Measurements from ENCODE around the gene ZNF101. TPM values are rescaled to one million over a fixed set of nuclear protein-coding genes. Genes with fewer than 3 reads are reported as not detected.

Gene ZNF101
- total RNA-seq, 4 donors from 2014 or later, result 5.5 to 8.2 (median 6.5) TPM

DNA sequence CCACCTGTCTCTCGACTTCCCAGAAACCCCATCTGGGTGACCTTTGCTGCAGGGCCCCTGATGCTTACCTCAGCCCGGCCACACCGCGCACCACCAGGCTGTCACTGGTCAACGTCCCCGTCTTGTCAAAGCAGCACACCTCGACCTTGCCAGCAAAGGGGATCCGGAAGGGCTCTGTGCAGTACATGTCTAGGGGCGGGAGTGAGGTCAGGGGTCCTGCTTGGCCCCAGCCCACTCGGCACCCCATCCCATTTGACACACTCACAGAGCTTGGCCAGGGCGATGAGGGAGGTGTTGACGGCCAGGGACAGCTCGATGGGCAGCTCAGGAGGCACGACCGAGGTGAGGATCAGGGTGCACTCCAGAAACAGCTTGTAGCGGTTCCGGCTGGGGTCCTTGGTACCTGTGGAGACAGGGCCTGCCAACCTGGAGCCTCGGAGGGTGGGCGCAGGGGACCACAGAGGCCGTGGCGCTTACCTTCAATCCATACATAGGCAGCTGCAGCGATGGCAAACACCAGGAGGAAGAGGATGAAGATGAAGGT lies 13.5 kb upstream of the ZNF101 start:
- Histone ChIP-seq H3K27ac (no peak overlapping the region), H3K4me1 (peaks cover 0 to 16% (median 7%) of the 10 kb centered on the region in 3 donors), H3K9me3 (no peaks in the 10 kb centered on the region), H3K36me3 (peaks cover 61 to 100% (median 87%) of the 10 kb centered on the region in 3 donors), H3K27me3 (no peaks in the 10 kb centered on the region), H3K4me3 (no peak overlapping the region)
- 88 to 98% methylated on average over 10 to 11 of the region's 22 CpGs for WGBS, 2 donors
- TF ChIP-seq, protein P1, sequence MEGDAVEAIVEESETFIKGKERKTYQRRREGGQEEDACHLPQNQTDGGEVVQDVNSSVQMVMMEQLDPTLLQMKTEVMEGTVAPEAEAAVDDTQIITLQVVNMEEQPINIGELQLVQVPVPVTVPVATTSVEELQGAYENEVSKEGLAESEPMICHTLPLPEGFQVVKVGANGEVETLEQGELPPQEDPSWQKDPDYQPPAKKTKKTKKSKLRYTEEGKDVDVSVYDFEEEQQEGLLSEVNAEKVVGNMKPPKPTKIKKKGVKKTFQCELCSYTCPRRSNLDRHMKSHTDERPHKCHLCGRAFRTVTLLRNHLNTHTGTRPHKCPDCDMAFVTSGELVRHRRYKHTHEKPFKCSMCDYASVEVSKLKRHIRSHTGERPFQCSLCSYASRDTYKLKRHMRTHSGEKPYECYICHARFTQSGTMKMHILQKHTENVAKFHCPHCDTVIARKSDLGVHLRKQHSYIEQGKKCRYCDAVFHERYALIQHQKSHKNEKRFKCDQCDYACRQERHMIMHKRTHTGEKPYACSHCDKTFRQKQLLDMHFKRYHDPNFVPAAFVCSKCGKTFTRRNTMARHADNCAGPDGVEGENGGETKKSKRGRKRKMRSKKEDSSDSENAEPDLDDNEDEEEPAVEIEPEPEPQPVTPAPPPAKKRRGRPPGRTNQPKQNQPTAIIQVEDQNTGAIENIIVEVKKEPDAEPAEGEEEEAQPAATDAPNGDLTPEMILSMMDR (IDR thresholded peaks at IDR 0.05), result no peak
- TF ChIP-seq POLR2A (IDR thresholded peaks at IDR 0.05), result no peak
- DNase-seq, result no peak
- intact Hi-C loops (cut with DNase I), result no loop called here

DNA sequence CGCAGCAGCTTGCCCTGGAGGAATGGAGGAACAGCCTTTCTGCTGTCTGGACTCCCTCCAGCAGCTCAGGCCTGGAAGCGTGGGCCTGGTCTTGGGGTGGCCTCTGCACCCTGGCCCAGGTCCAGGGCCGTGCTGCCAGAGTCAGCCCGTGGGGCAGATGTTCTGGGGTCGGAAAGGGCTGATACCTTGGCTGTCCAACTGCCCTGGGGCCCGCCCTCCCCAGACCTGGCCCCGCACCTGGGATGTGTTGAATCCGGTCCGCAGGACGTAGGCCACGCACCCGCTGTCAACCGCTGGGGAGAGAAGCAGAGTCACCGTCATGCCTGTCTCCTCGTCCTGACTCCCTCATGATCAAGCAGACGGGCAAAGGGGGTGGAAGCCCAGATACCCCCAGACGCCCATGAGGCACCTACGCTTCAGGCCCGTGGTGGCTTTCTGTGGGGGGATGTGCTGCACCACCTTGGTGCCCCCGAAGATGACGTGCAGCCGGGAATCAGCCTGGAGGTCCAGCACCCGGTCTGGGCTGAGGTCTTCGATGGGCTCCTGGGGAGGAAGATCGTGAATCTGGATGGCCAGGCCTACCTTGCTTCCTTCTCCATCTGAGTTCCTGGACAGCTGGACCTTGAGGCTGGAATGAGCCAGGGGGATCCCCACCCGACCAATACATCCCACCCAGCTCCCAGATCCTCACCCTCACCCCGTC lies 12.8 kb upstream of the ZNF101 start:
- Histone ChIP-seq H3K27me3 (no peaks in the 10 kb centered on the region), H3K4me3 (no peak overlapping the region), H3K27ac (no peak overlapping the region), H3K9me3 (no peaks in the 10 kb centered on the region), H3K36me3 (peaks cover 61 to 95% (median 82%) of the 10 kb centered on the region in 3 donors), H3K4me1 (peaks cover 0 to 22% (median 9%) of the 10 kb centered on the region in 3 donors)
- 95 to 97% methylated on average over 4 to 5 of the region's 27 CpGs for whole genome bisulfite sequencing, 2 donors
- intact Hi-C loops (cut with DNase I), result no loop called here
- TF ChIP-seq, protein P1 (IDR thresholded peaks at IDR 0.05), result no peak
- TF ChIP-seq POLR2A (IDR thresholded peaks at IDR 0.05), result no peak
- no peak for DNase-seq

GRCh38 chr19:19656451-19657396 lies 11.9 kb upstream of the ZNF101 start:
- 86 to 99% methylated on average over 11 to 14 of the region's 33 CpGs for WGBS, 2 donors
- Histone ChIP-seq H3K27ac (no peak overlapping the region), H3K27me3 (no peaks in the 10 kb centered on the region), H3K36me3 (peaks cover 59 to 93% (median 73%) of the 10 kb centered on the region in 3 donors), H3K4me1 (peaks cover 1 to 32% (median 18%) of the 10 kb centered on the region in 3 donors), H3K4me3 (no peak overlapping the region), H3K9me3 (no peaks in the 10 kb centered on the region)
- TF ChIP-seq, protein P1 (IDR thresholded peaks at IDR 0.05), result no peak
- intact Hi-C loops (cut with DNase I), result no loop called here
- no peak for DNase-seq

GRCh38 chr19:19657397-19657783 lies 11.2 kb upstream of the ZNF101 start:
- 20 to 100% methylated on average over 2 to 3 of the region's 10 CpGs for WGBS, 2 donors
- H3K36me3 ChIP-seq, result peaks cover 54 to 87% (median 71%) of the 10 kb centered on the region in 3 donors
- H3K9me3 ChIP-seq, result no peaks in the 10 kb centered on the region
- no peak overlapping the region for H3K27ac ChIP-seq
- no peak for DNase-seq
- intact Hi-C loops (cut with DNase I), result no loop called here
- TF ChIP-seq, protein P1 (IDR thresholded peaks at IDR 0.05), result no peak
- no peak for TF ChIP-seq POLR2A (IDR thresholded peaks at IDR 0.05)
- no peak overlapping the region for H3K4me3 ChIP-seq
- H3K4me1 ChIP-seq, result peaks cover 8 to 38% (median 25%) of the 10 kb centered on the region in 3 donors
- no peaks in the 10 kb centered on the region for H3K27me3 ChIP-seq
